Fibroblast of skin of left quadriceps (primary cell): ENCODE results near the gene TAL1.

ENCODE experiments used
- DNase-seq, 2 experiments: peaks; one replicate each; pipeline ENCODE4 v3.0.0-alpha.2; 2013; ENCODE audit warnings: low read depth in 2 of 2

The TAL1 gene

GRCh38 chr1:47175227-47175934 lies 56.6 kb downstream of the TAL1 start:
- DNase-seq: no peak

- DNase-seq: no peak
Observed at GRCh38 chr1:47174656-47175020, 57.4 kb downstream of the TAL1 start.

GRCh38 chr1:47172782-47173181 lies 59.2 kb downstream of the TAL1 start:
- no peak for DNase-seq
